Gastrocnemius medialis (tissue), 4 donors: ENCODE measurements around the gene NKAPL. TPM values are rescaled to one million over a fixed set of nuclear protein-coding genes. Genes with fewer than 3 reads are reported as not detected.

Experiments
- ATAC-seq, 2 donors: fragments of 150-250 bp; one replicate each; pipeline ENCODE4 v1.9.1; 2016
- DNase-seq, 2 donors: peaks; one replicate each; pipeline ENCODE4 v3.0.0-alpha.2; 2019
- H3K27ac ChIP-seq, 4 donors: fragments of 200-600 bp; sonication (generic); 1 replicate in 1 of 4; 2 replicates in 3 of 4; pipeline ENCODE4 v1.5.1; 2016 to 2018; ENCODE audit warnings: mild to moderate bottlenecking in 2 of 4, moderate library complexity in 1 of 4
- H3K27me3 ChIP-seq, 3 donors: fragments of 200-600 bp; sonication (generic) in 2 of 3; 1 replicate in 1 of 3; 2 replicates in 2 of 3; pipeline versions ENCODE4 v1.5.1 to v1.6.0; 2016 to 2019; ENCODE audit warnings: mild to moderate bottlenecking in 1 of 3, moderate library complexity in 1 of 3
- H3K36me3 ChIP-seq, 2 donors: fragments of 200-600 bp; sonication (generic) in 1 of 2; one replicate each; pipeline ENCODE4 v1.5.1; 2017 to 2018
- H3K4me1 ChIP-seq, 2 donors: fragments of 200-600 bp; sonication (generic) in 1 of 2; one replicate each; pipeline ENCODE4 v1.5.1; 2016 to 2017; ENCODE audit warnings: mild to moderate bottlenecking in 2 of 2
- H3K4me3 ChIP-seq, 4 donors: fragments of 200-600 bp; sonication (generic) in 3 of 4; 1 replicate in 1 of 4; 2 replicates in 3 of 4; pipeline ENCODE4 v1.5.1; 2016 to 2019; ENCODE audit warnings: mild to moderate bottlenecking in 2 of 4
- H3K9me3 ChIP-seq, 3 donors: fragments of 200-600 bp; sonication (generic) in 2 of 3; 1 replicate in 1 of 3; 2 replicates in 2 of 3; pipeline ENCODE4 v1.5.1; 2016 to 2019
- CTCF ChIP-seq, 5 experiments: fragments of 450-650 bp in 3 of 5; fragments of 200-600 bp in 2 of 5; sonication (generic) in 2 of 5; IDR thresholded peaks in 4 of 5; conservative IDR thresholded peaks in 1 of 5; 1 replicate in 4 of 5; 2 replicates in 1 of 5; pipeline ENCODE4 v1.5.1; 2016 to 2019; ENCODE audit warnings: antibody characterized with exemption in 5 of 5, mild to moderate bottlenecking in 3 of 5, moderate library complexity in 3 of 5
- POLR2A ChIP-seq, 2 donors: fragments of 450-650 bp; IDR thresholded peaks; one replicate each; pipeline ENCODE4 v1.6.1; 2017; ENCODE audit warnings: antibody characterized with exemption in 2 of 2, mild to moderate bottlenecking in 2 of 2, moderate library complexity in 2 of 2
- in situ Hi-C, 4 donors: fragments of 200-750 bp; cut with MboI; loops; one replicate each; pipeline versions ENCODE4 v1.15.0 to v1.8.0; 2017; ENCODE audit warnings: low sequenced_read_pairs in 4 of 4
- intact Hi-C: fragments of 100-400 bp; cut with DNase I; formaldehyde crosslinking; loops from one replicate; pipeline ENCODE4 v1.15.1; 2023; ENCODE audit warnings: low total_unique reads
- total RNA-seq, 4 donors: library from RNA; depleted of rRNA; stranded (reverse); fragments of >200 nt; gene quantifications; one replicate each; pipeline versions ENCODE4 v1.1.0 to v1.2.3, GENCODE V29; 2016

Gene NKAPL
- total RNA-seq, 4 donors from 2014 or later: 1.5 to 10.1 (median 5.6) TPM

- in situ Hi-C loops (no loop called here), intact Hi-C loops (no loop called here)
- Histone ChIP-seq H3K36me3 (peaks cover under 1 to 42% of the 10 kb centered on the region in 2 donors), H3K27me3 (peaks cover 0 to 2% (median 0%) of the 10 kb centered on the region in 3 donors), H3K9me3 (no peaks in the 10 kb centered on the region), H3K4me1 (peaks cover 9 to 15% of the 10 kb centered on the region in 2 donors), H3K4me3 (no peak overlapping the region), H3K27ac (no peak overlapping the region)
- ATAC-seq (no peak), DNase-seq (no peak)
- TF ChIP-seq CTCF (IDR thresholded peaks at IDR 0.05 in 4 of 5, conservative IDR thresholded peaks at IDR 0.05 in 1 of 5): no peak
- TF ChIP-seq POLR2A (IDR thresholded peaks at IDR 0.05): no peak
Observed at GRCh38 chr6:28248916-28249315, 10.2 kb upstream of the NKAPL start.

GRCh38 chr6:28250747-28251146, 8.3 kb upstream of the NKAPL start:
- Histone ChIP-seq H3K4me3 (peak overlapping the region; percentile 72 to 94 (median 90)), H3K27me3 (peaks cover 0 to 3% (median 0%) of the 10 kb centered on the region in 3 donors), H3K27ac (no peak overlapping the region), H3K9me3 (no peaks in the 10 kb centered on the region), H3K36me3 (peaks cover 0 to 25% of the 10 kb centered on the region in 2 donors), H3K4me1 (peaks cover 9 to 15% of the 10 kb centered on the region in 2 donors)
- ATAC-seq (no peak), DNase-seq (no peak)
- intact Hi-C loops: loop anchor here (5.0 kb wide), 1 partner anchor 87 kb away; the partner anchor contains the start of gene ZSCAN31
- in situ Hi-C loops: loop anchor here in 1 of 4 donors (25.0 kb wide), 1 partner anchor 113 kb away; the partner anchor contains the start of gene ZKSCAN8
- TF ChIP-seq POLR2A (IDR thresholded peaks at IDR 0.05) (no peak), CTCF (IDR thresholded peaks at IDR 0.05 in 4 of 5, conservative IDR thresholded peaks at IDR 0.05 in 1 of 5) (no peak)

- Histone ChIP-seq H3K9me3 (no peaks in the 10 kb centered on the region), H3K4me1 (peaks cover 9 to 15% of the 10 kb centered on the region in 2 donors), H3K4me3 (peak overlapping the region; percentile 72 to 94 (median 90)), H3K27ac (peak overlapping the region; percentile 44 to 53 (median 49)), H3K36me3 (peaks cover 0 to 16% of the 10 kb centered on the region in 2 donors), H3K27me3 (peaks cover 0 to 3% (median 0%) of the 10 kb centered on the region in 3 donors)
- no peak for TF ChIP-seq CTCF (IDR thresholded peaks at IDR 0.05 in 4 of 5, conservative IDR thresholded peaks at IDR 0.05 in 1 of 5)
- no peak for TF ChIP-seq POLR2A (IDR thresholded peaks at IDR 0.05)
- DNase-seq: no peak
- ATAC-seq: peak; percentile 28 to 36
- in situ Hi-C loops (loop anchor here in 1 of 4 donors (25.0 kb wide), 1 partner anchor 114 kb away; the partner anchor contains the start of gene ZKSCAN8), intact Hi-C loops (loop anchor here (1.0 to 5.0 kb wide), 5 partner anchors 27 to 191 kb away; partner anchors contain the start of genes ZKSCAN8, ZSCAN23, ZSCAN31 and ZSCAN9)
Observed at GRCh38 chr6:28251661-28252008, 7.5 kb upstream of the NKAPL start.

- DNase-seq: peak; percentile 57 to 67
- peaks cover 0 to 3% (median 0%) of the 10 kb centered on the region in 3 donors for H3K27me3 ChIP-seq
- peak within 1 kb of the TSS; percentile 44 to 53 (median 49) for H3K27ac ChIP-seq
- peaks cover 0 to 10% of the 10 kb centered on the region in 2 donors for H3K36me3 ChIP-seq
- H3K9me3 ChIP-seq: no peaks in the 10 kb centered on the region
- peaks cover 9 to 15% of the 10 kb centered on the region in 2 donors for H3K4me1 ChIP-seq
- intact Hi-C loops (loop anchor here (1.0 to 5.0 kb wide), 5 partner anchors 27 to 191 kb away; partner anchors contain the start of genes ZKSCAN8, ZSCAN23, ZSCAN31 and ZSCAN9), in situ Hi-C loops (loop anchor here in 1 of 4 donors (25.0 kb wide), 1 partner anchor 115 kb away; the partner anchor contains the start of gene ZKSCAN8)
- ATAC-seq: peak; percentile 99 to 100
- H3K4me3 ChIP-seq: peak within 1 kb of the TSS; percentile 72 to 94 (median 90)
- TF ChIP-seq POLR2A (IDR thresholded peaks at IDR 0.05) (no peak), CTCF (IDR thresholded peaks at IDR 0.05 in 4 of 5, conservative IDR thresholded peaks at IDR 0.05 in 1 of 5) (no peak)
Observed at GRCh38 chr6:28252009-28252975, 6.8 kb upstream of the NKAPL start, which contains the start of gene ZKSCAN4. TSS of gene ZKSCAN4 (minus strand) at chr6:28252269. CDS start at chr6:28251980, 289 bp downstream.
